Measurements from ENCODE around the gene PRM2.
A peak's percentile ranks its signal among the peaks of the same experiment; 100 is the strongest.
"Not testable (repeated sequence)": the region's sequence is repeated elsewhere in the genome, so short reads cannot be mapped to it uniquely, and the experiment has no call there.

PRM2 gene

DNA sequence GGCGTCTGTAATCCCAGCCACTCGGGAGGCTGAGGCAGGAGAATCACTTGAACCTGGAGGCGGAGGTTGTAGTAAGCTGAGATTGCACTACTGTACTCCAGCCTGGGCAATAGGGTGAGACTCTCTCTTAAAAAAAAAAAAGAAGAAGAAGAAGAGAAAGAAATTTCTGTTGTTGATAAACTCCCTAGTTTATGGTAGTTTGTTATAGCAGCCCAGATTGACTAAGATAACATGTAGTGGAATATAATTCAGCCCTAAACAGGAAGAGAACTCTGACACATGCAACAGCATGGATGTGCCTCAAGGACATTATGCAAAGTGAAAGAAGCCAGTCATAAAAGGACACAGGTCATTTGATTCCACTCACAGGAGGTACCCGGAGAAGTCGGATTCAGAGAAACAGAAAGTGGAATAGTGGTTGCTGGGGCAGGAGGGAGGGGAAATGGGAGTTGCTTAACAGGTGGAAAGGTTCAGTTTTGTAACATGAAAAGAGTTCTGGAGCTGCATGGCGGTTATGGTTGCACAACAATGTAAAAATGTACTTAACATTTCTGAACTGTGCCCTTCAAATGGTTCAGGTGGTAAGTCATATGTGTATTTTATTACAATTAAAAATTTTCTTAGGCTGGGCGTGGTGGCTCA is 30.8 kb upstream of the PRM2 start:
- DNase-seq, result no peak

DNA sequence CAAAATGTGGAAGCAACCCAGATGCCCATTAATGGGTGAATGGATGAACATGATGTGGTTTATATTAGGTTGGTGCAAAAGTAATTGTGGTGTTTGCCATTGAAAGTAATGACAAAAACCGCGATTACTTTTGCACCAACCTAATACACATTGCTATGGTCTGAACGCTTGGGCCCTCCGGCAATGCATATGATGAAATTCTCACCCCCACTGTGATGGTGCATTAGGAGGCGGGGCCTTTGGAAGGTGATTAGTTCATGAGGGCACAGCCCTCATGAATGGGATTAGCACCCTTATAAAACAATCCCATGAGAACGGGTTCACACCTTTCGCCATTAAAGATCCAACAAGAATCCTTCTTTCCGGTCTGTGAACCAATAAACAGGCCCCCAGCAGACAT is 30.1 kb upstream of the PRM2 start:
- no peak for DNase-seq

- DNase-seq, result no peak
Measured at GRCh38 chr16:11303405-11304138, 27.3 kb upstream of the PRM2 start.

DNA sequence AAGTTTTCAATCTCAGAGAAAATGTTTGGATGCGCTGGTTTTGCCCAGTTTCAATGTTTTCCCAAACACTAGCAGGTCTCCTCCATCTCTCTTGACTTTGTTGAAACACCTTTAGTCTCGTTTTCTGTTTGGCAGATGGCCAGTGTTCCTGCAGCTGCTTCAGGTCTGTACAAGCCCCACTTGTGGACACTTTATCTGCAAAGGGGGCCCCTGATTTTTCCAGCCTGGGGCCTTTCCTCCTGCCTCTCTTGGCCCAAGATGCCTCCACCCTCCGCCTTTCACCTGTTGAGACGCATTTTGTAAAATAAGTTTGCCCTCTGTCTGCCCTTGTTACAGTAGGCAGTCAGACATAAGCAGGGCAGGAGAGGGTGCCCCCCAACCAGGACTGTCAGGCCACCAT is 26.7 kb upstream of the PRM2 start:
- DNase-seq, result peak; percentile 43

DNA sequence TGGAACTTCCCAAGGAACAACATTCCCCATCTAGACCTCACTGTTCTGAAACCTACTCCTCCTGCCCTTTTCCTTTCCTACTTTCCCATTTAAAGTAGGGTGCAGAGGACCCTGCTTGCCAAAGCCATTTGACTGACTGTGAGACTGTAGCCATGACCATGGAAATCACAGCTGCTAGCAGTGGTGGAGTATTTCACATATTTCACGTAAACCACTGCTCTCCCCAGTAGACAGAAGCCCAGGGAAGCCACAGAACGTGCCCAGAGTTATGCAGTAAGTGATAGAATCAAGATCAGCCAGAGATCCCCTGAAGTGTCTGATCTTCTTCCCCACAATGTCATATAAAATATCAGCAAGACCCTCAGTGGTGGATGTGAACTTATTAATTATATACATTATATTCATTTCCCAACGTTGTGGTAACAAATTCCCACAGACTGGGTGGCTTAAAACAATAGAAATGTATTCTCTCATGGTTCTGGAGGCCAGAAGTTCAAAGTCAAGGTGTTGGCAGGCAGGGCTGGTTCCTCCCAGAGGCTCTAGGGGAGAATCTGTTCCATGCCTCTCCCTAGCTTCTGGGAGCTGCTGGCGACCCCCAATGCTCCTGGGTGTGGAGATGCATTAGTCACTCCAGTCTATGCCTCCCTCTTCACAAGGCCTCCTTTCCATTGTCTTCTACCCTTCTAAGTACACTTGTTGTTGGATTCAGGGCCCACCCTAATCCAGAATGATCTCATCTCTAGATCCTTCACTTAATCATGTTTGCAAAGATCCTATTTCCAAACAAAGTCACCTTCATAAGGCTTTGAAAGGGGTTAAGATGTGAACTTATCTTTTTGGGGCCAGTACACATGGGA is 25.6 kb upstream of the PRM2 start:
- DNase-seq, result no peak

DNA sequence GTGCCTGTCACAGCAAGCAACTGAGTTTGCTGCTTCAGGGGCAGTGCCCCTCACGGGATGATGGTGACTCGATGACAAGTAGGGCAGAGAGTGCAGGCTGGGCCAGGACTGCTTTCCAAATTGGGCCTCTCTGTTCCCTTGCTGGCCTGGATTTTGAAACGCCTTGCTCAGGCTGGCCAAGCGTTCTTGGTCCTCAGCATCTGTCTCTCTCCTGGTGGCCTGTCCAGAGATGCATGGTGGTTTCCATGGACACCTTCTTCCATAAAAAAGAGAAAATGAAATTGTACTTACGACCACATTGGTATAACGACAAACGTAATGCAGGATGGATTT is 24.2 kb upstream of the PRM2 start:
- no peak for DNase-seq

- DNase-seq, result no peak
Measured at GRCh38 chr16:11299865-11300559, 23.7 kb upstream of the PRM2 start.

DNA sequence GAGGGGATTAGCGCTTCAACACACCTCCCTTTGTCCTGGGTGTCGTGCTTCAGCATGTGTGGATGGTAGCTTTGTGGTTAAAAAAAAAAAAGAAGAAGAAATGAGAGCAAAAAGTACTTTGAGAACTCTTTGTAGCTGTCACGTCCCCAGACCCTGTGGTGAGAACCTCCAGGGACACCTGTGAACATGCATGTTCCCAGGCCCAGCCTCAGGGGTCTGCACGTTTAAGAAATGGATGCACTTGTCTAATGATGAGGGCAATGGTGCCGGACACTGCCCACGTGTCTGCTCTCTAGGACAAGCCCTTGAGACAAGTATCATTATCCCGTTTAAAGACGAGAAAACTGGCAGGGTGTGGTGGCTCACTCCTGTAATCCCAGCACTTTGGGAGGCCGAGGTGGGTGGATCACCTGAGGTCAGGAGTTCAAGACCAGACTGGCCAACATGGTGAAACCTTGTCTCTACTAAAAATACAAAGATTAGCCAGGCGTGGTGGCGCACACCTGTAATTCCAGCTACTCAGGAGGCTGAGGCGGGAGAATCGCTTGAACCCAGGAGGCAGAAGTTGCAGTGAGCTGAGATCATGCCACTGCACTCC is 22.8 kb upstream of the PRM2 start:
- not testable (repeated sequence) for DNase-seq

DNA sequence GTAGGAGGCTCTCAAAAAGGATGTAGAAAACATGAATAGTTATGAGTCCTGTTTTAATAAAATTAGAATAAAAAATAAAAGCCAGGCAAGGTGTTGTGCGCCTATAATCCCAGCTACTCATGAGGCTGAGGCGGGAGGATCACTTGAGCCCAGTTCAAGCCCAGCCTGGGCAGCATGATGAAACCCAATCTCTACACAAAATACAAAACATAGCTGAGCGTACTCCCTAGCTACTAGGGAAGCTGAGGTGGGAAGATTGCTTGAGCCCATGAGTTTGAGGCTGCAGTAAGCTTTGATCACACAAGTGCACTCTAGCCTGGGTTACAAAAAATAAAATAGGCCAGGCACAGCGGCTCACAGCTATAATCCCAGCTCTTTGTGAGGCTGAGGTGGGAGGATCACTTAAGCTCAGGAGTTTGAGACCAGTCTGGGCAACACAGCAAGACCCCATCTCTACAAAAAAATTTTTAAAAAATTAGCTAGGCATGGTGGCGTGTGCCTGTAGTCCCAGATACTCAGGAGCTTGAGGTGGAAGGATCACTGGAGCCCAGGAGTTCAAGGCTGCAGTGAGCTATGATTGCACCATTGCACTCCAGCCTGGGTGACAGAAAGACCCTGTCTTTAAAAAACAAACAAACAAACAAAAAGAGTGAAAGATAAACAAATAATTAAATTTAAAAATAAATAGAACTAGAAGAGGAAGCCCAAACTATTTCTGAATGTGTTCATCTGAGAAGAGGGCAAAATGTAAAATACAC is 22.0 kb upstream of the PRM2 start:
- DNase-seq, result no peak

- peak; percentile 49 for DNase-seq
Measured at GRCh38 chr16:11297492-11298142, 21.3 kb upstream of the PRM2 start.

DNA sequence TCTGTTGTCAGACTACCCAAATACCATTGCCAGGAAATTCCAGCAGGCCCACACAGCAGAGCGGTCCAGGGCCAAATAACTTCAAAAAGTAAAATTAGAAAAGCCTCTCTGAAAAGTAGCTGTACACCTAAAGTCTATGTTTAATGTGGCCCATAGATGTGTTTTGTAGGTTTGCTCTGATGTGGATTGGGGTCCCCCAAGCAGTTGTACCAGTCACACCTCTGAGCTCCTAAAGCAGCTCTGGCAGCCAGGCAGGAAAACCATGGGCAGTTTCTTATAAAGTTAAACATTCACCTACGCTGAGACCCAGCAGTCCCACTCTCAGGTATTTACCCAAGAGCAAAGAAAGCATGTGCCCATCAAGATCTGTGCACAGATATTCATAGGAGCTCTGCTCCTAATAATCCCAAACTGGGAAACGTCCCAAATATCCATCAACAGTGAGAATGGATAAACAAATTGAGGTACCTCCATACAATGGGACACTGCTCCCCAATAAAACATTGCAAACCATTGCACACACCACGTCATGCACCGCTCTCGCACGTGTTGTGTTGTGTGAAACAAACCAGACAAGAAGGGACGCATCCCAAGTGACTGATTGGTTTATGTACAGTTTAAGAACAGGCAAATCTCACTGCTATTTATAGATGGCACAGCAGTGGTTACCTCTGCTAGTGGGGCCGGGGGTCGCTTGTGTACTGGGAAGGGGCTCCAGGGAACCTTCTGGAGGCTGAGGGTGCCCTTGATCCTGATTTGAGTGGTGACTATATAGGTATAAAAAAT is 20.6 kb upstream of the PRM2 start:
- no peak for DNase-seq

DNA sequence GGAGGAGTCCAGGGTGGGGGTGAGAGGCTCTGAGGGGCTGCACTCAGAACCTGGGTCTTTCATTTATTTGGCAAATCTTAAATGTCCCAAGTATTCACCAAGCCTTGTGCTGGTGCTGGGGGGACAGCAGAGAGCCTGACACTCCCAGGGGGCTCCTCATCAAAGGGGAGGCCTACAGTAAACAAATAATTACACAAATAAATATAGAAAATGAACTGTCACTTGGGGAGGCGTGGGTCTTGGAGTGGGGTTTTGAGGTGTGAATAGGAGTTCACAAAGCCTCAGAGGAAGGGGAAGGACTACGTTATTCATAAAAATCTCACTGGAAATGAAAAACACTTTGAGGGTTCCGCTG is 20.0 kb upstream of the PRM2 start:
- DNase-seq, result no peak

DNA sequence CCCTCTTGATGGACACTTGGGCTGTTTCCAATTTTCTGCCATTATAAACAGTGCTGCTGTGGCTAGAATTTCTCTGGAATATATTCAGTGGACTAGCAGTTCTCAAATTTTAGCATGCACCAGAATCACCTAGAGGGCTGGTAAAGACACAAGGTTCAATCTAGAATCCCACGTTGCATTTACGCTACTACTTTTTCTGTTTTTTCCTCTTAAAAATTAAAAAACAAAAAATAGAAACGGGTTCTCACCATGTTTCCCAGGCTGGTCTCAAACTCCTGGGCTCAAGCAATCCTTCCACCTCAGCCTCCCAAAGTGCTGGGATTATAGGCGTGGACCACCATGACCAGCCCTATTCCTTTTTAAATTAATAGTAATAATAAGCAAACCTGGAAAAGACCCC is 19.4 kb upstream of the PRM2 start:
- DNase-seq, result no peak

DNA sequence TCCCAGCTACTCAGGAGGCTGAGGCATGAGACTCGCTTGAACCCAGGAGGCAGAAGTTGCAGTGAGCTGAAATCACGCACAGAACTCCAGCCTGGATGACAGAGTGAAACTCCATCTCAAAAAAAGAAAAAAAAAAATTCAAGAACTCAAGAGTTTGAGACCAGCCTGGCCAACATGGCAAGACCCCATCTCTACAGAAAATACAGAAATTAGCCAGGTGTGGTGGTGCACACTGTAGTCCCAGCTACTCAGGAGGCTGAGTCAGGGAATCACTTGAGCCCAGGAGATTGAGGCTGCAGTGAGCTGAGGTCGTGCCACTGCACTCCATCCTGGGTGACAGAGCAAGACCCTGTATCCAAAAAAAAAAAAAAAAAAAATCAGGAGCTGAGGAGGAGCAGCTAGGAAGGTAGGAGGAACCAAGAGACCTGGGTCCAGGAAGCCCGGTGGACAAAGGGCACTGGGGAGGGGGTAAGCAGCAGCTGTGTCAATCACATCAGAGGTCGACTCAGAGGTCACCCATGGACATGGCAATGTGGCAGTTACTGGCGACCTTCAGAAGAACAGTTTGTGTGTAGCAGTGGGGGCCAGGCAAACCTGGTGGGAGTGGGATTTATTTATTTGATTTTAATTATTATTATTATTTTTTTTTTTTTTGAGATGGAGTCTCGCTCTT is 15.9 kb upstream of the PRM2 start:
- no peak for DNase-seq

DNA sequence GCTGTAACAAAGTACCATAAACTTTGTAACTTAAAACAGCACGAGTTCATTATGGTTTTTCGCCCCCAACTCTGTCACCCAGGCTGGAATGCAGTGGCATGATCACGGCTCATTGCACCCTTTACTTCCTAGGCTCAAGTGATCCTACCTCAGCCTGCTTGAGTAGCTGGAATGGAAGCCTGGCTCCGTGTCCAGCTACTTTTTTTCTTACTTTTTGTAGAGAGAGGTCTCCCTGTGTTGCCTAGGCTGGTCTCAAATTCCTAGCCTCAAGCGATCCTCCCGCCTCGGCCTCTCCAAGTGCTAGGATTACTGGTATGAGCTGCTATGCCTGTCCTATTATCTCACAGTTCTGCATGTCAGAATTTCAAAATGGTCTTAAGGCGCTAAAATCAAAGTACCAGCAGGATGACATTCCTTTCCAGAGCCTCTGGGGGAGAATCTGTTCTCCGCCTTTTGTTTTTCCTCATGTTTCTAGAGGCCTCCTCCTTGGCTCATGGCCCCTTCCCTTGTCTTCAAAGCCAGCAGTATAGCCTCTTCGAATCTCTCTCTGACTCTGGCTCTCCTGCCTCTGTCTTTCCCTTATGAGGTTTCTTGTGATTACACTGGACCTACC is 14.9 kb upstream of the PRM2 start:
- no peak for DNase-seq

DNA sequence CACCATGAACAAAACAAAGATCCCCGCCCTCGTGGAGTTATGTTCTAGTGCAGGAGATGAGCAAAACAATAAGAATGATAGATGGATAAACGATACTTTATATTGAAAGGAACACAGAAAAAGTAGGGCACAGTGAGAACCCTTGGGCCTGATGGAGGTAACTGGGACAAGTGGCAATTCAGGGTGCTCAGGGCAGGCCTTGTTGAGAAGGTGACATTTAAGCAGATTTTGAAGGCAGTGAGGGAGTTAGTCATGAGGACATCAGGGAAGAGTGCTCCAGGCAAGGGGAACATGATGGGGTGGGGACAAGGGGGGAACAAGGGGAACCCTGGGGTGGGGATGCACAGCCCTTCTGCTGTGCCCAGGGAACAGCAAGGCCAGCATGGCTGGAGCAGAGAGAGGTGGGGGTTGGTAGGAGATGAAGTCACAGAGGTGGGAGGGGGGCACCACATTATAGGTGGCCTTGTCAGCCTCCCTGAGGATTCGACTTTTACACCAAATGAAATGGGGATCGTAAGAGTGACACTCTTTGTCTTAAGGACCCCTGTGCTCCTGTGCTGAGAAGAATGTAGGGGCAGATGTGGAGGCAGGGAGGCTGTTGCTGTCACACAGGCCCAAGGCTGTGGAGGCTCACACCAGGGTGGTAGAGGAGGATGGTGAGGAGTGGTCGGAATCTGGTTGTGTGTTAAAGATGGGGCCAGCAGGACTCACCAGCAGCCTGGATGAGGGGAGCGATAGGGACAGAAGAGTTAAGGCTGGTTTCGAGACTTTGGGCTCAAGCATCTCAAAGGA is 14.0 kb upstream of the PRM2 start:
- DNase-seq, result no peak

DNA sequence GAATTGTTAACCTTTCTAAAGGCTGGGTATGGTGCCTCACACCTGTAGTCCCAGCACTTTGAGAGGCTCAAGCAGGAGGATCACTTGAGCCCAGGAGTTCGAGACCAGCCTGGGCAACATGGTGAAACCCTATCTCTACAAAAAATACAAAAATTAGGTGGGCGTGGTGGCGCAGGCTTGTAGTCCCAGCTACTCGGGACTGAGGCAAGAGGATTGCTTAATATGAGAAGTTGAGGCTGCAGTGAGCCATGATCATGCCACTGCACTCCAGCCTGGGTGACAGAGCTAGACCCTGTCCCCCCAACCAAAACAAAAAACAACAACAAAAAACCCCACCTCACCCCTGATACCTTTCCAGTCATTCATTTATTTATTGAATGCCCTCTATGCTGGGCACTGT is 13.4 kb upstream of the PRM2 start:
- not testable (repeated sequence) for DNase-seq

- no peak for DNase-seq
Measured at GRCh38 chr16:11289202-11289601, 12.9 kb upstream of the PRM2 start.

DNA sequence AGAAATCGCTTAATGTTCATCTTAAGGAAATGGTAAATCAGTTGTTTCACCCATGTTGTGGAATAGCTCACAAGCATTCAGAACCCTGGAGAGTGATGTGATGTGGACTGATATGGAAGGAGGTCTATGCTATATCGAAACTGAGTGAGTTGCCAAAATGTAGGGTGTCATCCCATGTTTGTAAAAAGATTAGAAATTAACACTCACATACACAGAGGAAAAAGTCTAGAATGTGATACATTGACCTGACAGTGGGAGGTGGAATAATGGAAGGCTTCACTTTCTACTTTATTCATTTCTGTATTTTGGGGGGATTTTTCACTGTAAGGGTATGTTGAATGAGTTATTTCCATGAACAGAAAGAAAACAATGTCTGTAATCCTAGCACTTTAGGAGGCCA is 9.6 kb upstream of the PRM2 start:
- DNase-seq, result no peak

Data from NCI-H1092 (cell line).